GM21825 (cell line): ENCODE results near the gene KLHL41.

Source experiments
- ATAC-seq: cut with Tn5 transposase; IDR thresholded peaks from one replicate; pipeline ENCODE4 v1.9.1; 2021; ENCODE audit warnings: mild to moderate bottlenecking, moderate library complexity; ENCODE audit not compliant: unreplicated experiment

KLHL41 gene

DNA sequence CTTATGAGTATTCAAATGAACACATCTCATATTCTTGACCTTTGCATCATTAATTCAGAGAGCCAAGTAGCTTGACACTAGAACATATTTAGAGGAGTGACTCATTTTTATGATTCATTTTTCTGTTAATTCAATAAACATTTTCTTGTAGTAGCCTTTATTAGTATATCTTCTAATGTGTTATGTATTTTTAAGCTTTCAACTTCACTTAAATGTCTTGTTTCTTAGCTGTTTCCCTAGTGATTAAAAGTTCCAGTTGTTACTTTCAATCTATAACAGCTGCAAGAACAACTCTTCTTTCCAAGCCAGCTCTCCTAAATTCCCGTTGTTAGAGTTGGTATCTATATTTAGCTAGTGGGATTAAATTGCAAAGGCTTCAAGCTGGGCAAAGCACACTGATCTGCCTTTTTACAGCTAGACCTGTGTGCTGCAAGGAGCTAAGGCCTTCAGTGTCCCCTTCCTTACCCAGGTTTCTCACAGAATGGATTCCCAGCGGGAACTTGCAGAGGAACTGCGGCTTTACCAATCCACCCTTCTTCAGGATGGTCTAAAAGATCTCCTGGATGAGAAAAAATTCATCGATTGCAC is at the start of gene KLHL41:
KLHL41 (plus strand) TSS at position 405 of the 588 bp plus-strand sequence; CDS start at position 482, 77 bp downstream.
- ATAC-seq = no peak

DNA sequence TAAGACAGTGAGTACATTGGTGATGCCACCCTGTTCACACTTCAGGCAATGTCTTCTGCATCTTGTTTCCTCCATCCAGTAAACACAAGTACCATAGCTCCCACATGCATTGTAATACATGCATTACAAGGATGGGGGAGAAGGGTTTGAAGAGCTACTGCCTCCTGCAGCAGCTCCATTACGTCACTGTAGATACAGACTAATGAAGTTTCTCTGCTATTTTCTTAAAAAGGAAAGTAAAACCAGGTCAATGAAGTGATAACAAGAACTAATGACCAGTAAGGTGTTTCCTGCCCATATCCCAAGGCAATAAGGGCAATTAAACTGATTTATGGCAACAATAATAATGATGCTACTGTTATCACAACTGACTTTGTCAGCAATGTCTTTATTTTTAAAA is 48.4 kb upstream of the KLHL41 start:
- no peak for ATAC-seq

DNA sequence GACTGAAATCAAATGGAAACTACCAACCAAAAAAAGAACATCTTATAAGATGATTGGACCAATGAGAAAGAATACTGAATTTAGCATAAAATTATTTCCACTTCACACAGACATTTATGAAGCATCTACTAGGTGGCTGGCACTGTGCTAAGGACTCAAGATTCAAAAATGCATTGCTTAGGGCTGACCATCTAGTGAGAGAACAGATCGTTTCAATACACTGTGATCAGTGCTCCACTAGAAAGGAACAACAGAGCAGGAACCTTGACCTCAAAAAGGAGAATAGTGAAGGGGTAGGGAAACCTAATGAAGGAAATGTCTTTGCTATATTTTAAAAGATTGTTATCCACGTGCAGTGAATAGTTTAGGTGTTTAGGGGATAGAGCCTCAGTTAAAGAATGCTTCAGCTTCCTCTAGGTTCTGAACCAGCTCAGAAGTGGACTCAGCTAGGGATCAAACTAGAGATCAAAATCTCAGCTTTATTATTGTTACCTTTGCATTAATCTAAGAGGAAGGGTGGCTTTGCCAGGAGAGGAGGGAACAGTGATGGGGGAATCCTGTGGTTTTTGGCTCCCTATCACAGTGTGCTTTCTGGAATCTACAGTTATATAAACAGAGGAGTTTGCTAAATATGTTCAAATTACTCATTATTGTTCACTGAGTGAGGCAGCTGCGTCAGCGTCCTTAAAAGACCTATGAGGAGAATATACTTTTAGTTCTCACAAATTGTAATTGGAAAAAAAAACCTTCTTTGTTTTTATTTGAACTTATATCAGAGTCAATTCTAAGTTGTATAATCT is 46.4 kb upstream of the KLHL41 start:
- ATAC-seq = no peak

- no peak for ATAC-seq
Observed at GRCh38 chr2:169464466-169464865, 45.0 kb upstream of the KLHL41 start.

DNA sequence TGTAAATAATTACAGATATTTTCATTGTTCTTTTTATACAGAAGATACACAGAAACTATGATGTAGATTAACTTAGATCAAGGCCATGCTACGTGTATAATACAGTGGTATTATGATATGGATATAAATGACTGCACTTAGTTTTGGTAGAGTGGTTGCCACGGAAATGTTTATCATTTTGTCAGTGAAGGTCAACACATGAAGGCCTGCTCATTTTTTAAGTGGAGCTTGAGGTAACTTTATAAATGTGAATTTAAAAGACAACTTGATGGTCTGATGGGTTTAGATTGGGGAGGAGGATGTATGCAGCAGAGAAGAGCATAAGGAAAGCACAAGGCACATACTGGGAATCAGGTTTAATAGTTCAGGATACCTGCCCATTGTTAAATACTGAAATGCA is 44.6 kb upstream of the KLHL41 start:
- ATAC-seq = no peak

- ATAC-seq = no peak
Observed at GRCh38 chr2:169468841-169469240, 40.7 kb upstream of the KLHL41 start.

DNA sequence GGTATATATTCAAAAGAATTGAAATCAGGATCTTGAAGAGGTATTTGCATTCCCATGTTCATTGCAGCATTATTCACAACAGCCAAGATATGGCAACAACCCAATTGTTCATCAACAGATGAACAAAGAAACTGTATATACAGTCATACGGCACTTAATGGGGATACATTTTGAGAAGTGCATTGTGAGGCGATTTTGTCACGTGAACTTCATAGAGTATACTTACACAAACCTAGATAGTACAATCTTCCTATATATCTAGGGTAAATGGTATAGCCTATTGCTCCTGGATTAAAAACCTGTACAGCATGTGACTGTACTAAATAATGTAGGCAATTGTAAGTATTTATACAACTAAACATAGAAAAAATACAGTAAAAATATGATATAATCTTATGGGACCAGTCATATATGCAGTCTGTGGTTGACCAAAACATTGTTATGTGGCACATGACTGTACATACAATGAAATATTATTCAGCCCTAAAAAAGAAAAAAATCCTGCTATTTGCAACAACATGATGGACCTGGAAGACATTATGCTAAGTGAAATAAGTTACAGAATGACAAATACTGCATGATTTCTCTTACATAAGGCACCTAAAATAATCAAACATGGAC is 39.4 kb upstream of the KLHL41 start:
- no peak for ATAC-seq

DNA sequence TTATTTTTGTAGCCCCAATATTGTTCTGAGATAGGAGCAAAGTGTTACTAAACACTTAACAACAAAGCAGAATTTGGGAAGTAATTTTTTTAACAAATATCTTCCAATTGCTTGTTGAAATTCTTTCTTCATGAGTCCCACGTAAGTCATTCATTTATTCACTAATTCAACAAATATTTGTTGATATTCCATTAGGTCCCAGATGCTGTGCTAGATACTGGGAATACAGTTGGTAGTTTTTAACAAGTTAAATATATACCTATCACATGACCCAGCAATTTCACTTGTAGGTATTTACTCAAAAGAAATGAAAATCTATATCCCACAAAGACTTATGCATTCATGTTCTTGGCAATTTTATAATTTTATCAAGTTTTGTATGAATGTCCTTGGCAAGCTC is 37.3 kb upstream of the KLHL41 start:
- ATAC-seq = no peak

DNA sequence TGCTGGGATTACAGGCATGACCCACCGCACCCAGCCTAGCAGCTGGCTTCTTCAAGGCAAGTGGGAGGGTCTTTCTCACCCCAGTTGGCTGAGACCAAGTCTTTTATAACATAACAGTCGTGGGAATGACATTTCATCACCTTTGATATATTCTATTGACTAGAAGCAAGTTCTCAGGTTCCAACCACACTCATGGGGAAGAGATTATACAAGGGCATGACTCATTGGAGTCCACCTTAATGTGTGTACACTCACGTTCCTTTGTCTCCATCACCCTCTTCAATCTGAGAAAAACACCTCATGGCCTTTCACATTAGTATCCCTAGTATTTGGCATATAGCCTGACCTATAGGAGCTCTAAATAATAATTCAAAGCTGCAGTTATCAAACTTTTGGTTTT is 33.0 kb upstream of the KLHL41 start:
- ATAC-seq = no peak

DNA sequence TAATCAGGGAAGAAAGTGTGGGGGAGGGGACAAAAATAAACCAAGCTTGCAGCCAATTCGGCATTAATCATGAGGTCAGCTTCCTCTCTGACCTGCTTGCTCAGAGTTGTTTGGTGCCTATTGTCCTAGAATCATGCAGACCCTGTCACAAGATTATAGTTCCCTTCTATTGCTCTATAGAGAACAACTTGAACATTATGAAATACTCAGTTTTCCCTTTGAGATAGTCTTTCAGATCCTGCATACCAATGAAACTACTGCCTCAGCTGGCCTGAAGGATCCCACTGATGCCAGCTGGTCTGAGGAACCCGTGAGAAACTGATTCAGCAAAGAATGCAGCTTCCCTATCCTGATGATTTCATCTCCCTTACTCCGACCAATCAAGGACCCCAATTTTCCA is 31.2 kb upstream of the KLHL41 start:
- no peak for ATAC-seq

DNA sequence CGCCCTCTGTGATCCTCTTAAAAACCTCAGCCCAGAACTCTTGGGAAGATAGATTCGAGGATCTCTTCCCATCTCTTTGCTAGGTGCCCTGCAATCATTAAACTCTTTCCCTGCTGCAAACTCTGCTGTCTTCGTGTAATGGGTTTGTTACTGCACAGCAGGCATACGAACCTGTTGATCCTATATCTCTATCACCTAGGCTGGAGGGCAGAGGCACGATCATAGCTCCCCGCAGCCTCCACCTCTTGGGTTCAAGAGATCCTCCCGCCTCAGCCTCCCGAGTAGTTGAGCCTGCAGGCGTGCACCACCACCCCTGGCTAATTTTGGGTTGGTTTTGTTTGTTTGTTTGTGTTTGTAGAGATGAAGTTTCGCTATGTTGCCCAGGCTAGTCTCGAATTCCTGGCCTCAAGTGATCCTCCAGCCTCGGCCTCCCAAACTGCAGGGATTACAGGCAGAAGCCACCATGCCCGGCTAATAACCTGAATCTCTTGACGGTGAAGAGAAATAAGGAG is 30.7 kb upstream of the KLHL41 start:
- ATAC-seq = no peak

- peak; percentile 92 for ATAC-seq
Observed at GRCh38 chr2:169479257-169480078, 30.0 kb upstream of the KLHL41 start, which contains the start of gene BBS5. BBS5 (plus strand) TSS chr2:169479494; CDS start chr2:169479554, 60 bp downstream.

DNA sequence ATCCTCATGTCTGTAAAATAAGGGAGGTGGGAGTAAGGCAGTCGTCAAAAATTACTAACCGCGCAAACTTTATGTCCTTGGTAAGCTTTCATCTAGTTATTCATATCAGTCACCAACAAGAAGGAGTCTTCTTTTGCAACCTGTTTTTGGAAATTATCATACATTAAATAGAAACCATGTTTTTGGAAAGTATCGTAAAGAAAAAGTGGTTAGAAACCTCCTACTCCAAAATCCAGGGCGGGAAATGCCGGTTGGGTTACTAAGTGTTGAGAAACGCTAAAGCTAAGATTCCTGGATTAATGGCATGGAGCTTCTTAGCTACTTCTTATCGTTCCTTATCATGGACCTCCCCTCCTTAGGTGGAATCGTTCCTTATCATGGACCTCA is 29.4 kb upstream of the KLHL41 start:
- no peak for ATAC-seq

DNA sequence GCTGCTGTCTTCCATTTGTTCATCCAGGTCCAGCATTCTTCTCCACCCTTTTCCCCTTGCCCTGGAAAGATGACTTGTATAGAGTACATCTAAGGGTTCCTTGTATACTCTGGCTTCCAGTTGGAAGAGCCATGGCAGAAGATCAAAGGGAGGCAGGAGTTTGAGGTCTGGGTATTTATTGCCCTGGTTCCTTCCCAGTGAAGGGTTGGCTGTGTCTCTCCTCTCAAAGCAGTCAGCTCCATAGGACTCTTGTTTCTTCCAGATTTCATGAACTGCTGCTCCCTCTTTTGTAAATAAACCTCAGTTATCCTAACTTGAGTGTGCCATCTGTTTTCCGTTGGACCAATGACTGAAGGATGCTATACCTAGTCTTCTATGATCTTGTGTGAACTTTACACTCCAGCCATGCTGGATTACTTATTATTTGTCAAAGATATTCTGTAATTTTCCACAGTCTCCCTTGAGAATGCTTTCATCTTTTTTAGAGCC is 23.8 kb upstream of the KLHL41 start:
- no peak for ATAC-seq

DNA sequence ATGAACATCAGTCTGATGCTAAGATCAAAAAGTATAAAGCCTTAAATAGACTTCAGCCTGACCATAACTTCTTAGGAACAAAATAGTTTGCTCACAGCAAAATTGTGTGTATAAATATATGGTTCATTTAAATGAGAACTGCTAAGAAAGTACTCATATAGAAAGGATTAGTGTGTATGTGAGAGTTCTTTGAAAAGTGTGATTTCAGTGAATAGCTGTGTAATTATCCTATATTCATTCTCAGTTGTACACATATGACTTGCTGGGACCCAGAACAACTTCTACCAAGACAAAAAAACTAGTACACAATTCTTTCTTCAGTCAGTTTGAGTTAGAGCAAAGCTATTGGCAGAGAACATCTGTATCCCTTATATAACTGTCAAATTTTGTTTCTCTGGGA is 23.0 kb upstream of the KLHL41 start:
- no peak for ATAC-seq

- no peak for ATAC-seq
Observed at GRCh38 chr2:169490834-169491233, 18.7 kb upstream of the KLHL41 start.

GRCh38 chr2:169491378-169491777 is 18.1 kb upstream of the KLHL41 start:
- no peak for ATAC-seq

DNA sequence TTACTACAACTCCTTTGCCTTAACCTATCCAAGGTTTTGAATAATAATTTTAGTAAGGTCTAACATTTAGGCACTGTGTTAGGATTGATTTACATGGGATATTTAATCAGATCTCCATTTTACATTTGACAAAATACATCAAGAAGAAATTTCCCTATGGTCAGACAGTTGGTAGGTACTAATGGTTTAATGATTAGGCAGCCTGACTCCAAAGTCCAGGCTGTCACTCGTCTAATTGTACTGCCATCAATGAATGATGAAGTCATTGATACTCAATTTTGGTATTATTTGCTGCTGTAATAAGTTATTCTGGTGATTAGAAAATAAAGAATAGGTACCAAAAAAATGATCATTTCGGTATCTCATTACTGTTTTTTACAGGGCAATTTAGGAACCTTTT is 16.1 kb upstream of the KLHL41 start:
- no peak for ATAC-seq

DNA sequence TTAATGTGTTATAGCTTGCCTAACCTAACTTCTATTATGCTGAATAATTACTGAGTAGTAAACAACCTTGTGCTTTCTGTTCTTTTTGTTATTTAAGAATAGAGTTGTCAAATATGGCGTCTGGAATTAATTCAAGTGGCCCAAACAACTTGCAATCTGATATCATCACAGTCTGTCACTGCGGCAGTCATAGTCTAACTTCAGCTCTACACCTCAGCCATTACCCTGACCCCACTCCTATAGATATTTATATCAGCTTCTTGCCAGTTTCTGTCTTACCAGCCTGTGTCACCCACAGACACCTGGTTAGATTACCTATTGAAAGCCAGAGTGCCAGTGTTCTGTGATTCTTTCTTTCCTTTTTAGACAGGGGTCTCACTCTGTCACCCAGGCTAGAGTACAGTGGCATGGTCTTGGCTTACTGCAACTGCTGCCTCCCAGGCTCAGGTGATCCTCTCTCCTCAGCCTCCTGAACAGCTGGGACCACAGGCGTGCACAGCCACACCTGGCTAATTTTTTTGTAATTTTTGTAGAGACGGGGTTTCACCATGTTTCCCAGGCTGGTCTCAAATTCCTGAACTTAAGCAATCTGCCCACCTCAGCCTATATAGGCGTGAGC is 14.1 kb upstream of the KLHL41 start:
- no peak for ATAC-seq

DNA sequence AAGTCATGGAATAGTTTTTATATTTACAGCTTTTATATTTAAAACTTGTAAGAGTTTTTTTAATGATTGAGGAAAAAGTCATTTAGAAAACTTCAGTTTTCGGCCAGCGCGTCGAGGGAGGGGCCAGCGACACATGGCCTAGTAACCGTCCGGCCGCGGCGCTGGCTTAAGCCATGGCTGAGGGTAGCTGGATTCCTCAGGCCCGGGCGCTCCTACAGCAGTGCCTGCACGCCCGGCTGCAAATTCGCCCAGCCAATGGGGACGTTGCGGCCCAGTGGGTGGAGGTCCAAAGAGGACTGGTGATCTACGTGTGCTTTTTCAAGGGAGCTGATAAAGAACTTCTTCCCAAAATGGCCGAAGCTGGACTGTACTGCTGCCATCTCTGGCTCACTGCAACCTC is 4.9 kb upstream of the KLHL41 start:
- ATAC-seq = no peak
